ENCODE data around the gene STARD5.

GRCh38 chr15:81273200-81273599, 50.7 kb downstream of the STARD5 start:
- TF ChIP-seq POLR2A (IDR thresholded peaks at IDR 0.05) (no peak), CTCF (IDR thresholded peaks at IDR 0.05) (no peak)
